Naive thymus-derived CD8-positive, alpha-beta T cell (primary cell): ENCODE measurements around the gene DNAH11. TPM values are rescaled to one million over a fixed set of nuclear protein-coding genes. Genes with fewer than 3 reads are reported as not detected.

Experiments
- ATAC-seq, 2 donors: fragments of 150-1000 bp; cut with Tn5 transposase in 1 of 2; sonication (Bioruptor Pico), chemical (Tn5 transposase) in 1 of 2; 1 replicate in 1 of 2; 2 replicates in 1 of 2; pipeline ENCODE4 v1.10.0; 2021; ENCODE audit warnings: mild to moderate bottlenecking in 2 of 2, moderate library complexity in 2 of 2
- POLR2A ChIA-PET: fragments of 350-600 bp; sonication (Branson Sonifier 250); formaldehyde crosslinking; loops from one replicate; lab custom pipeline; 2021; ENCODE audit warnings: antibody characterized with exemption; lab: Charles Lee
- DNase-seq, 10 donors: peaks; one replicate each; pipeline versions ENCODE4 v3.0.0 to v3.0.0-alpha.2; 2020 to 2022
- H3K27ac Mint-ChIP-seq, 10 donors: one replicate each; pipeline ENCODE4 v1.8.0; 2020 to 2022; ENCODE audit warnings: mild to moderate bottlenecking in 10 of 10, mixed read lengths in 10 of 10, moderate library complexity in 4 of 10, inconsistent platforms in 1 of 10
- H3K27me3 Mint-ChIP-seq, 5 donors: one replicate each; pipeline ENCODE4 v1.8.0; 2021 to 2022; ENCODE audit warnings: mixed read lengths in 5 of 5
- H3K36me3 Mint-ChIP-seq, 3 donors: one replicate each; pipeline ENCODE4 v1.8.0; 2020 to 2022; ENCODE audit warnings: mixed read lengths in 3 of 3, mild to moderate bottlenecking in 2 of 3, inconsistent platforms in 1 of 3
- H3K4me1 Mint-ChIP-seq, 4 donors: one replicate each; pipeline ENCODE4 v1.8.0; 2021 to 2022; ENCODE audit warnings: mixed read lengths in 4 of 4
- H3K4me3 Mint-ChIP-seq, 10 donors: one replicate each; pipeline ENCODE4 v1.8.0; 2020 to 2022; ENCODE audit warnings: mild to moderate bottlenecking in 10 of 10, mixed read lengths in 10 of 10, moderate library complexity in 6 of 10, inconsistent platforms in 1 of 10
- H3K9me3 Mint-ChIP-seq, 9 donors: one replicate each; pipeline ENCODE4 v1.8.0; 2020 to 2022; ENCODE audit warnings: mixed read lengths in 9 of 9, mild to moderate bottlenecking in 3 of 9, inconsistent platforms in 1 of 9, moderate library complexity in 1 of 9
- polyA plus RNA-seq, 3 donors: library from polyadenylated mRNA; unstranded; fragments of 300-500 nt; fragmentation: Illumina TruSeq; gene quantifications; one replicate each; pipeline ENCODE4 v1.2.3, GENCODE V29; 2021
- total RNA-seq, 8 experiments: library from RNA in 2 of 8; stranded (reverse) in 2 of 8; gene quantifications; one replicate each; pipeline ENCODE4 v1.2.3 and lab custom pipeline; 2021 to 2026

Gene DNAH11
- total and polyA plus RNA-seq, 5 experiments from 2014 or later = 0.19 to 0.44 (median 0.23) TPM; not detected in 2

DNA sequence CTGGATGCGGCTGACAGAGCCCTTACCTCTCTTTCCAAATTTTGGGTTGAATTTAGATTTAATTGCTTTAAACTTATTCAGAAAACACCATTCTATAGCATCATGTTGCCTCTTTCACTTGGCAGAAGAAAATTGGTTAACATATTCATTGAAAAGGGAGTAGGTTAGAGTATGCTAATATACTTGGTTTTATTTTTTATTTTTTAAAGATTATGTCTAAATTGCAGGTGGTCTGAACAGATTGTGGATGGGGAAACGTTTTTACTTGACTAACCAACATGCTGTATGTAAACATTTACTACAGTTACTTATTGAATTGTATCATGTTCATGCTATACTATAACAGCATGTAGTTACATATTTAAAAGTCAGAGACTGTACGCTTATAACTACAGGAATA is 65.6 kb downstream of the DNAH11 start:
- Mint-ChIP-seq H3K27ac (no peak overlapping the region), H3K4me1 (peaks cover 0 to 5% (median 0%) of the 10 kb centered on the region in 4 donors), H3K27me3 (peaks cover 7 to 24% (median 15%) of the 10 kb centered on the region in 5 donors), H3K36me3 (no peaks in the 10 kb centered on the region), H3K4me3 (no peak overlapping the region), H3K9me3 (no peaks in the 10 kb centered on the region)
- DNase-seq = no peak
- POLR2A ChIA-PET = no interaction called here
- ATAC-seq = no peak

DNA sequence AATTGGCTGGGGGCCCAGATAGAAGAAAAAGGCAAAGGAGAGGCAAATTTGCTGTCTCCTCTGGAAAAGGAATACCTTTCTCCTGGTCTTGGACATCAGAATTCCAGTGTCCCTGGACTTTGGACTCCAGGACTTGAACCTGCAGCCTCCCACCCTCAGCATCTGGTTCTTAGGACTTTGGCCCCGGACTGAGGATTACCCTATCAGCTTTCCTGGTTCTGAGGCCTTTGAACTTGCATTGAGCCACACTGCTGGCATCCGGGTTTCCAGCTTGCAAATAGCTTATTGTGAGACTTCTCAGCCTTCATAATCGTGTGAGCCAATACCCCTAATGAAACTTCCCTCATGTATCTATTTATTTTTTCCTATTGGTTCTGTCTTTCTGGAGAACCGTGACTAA is 68.3 kb downstream of the DNAH11 start:
- POLR2A ChIA-PET = no interaction called here
- ATAC-seq = no peak
- no peaks in the 10 kb centered on the region for H3K36me3 Mint-ChIP-seq

DNA sequence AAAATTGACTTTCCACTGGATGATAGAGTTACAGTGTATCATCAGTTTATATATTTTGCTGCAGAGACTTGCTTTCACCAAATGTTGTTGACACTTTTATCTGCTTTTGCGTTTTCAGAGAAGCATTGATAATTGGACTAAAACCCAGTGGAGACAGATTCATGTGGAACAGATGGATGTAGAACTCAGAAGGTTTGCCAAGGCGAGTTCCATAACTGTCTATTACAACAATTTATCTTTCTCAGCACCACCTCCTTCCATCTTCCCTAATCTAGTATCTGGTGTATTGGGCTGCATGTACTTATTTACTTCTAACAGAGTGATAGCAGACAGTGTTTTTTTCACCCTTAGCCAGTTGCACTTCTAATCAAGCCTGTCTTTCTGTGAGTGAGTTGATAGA is 73.3 kb downstream of the DNAH11 start:
- H3K36me3 Mint-ChIP-seq = no peaks in the 10 kb centered on the region
- no peak overlapping the region for H3K4me3 Mint-ChIP-seq
- no peak for DNase-seq
- H3K4me1 Mint-ChIP-seq = no peaks in the 10 kb centered on the region
- H3K27me3 Mint-ChIP-seq = peaks cover 3 to 14% (median 5%) of the 10 kb centered on the region in 5 donors
- peaks cover 0 to 2% (median 0%) of the 10 kb centered on the region in 9 donors for H3K9me3 Mint-ChIP-seq
- H3K27ac Mint-ChIP-seq = no peak overlapping the region
- ATAC-seq = no peak
- POLR2A ChIA-PET = no interaction called here

More for the DNA sequence above, 68.3 kb downstream of the DNAH11 start:
- Mint-ChIP-seq H3K4me3 (no peak overlapping the region), H3K9me3 (no peaks in the 10 kb centered on the region), H3K4me1 (no peaks in the 10 kb centered on the region), H3K27ac (no peak overlapping the region), H3K27me3 (peaks cover 5 to 24% (median 14%) of the 10 kb centered on the region in 5 donors)
- DNase-seq = no peak

DNA sequence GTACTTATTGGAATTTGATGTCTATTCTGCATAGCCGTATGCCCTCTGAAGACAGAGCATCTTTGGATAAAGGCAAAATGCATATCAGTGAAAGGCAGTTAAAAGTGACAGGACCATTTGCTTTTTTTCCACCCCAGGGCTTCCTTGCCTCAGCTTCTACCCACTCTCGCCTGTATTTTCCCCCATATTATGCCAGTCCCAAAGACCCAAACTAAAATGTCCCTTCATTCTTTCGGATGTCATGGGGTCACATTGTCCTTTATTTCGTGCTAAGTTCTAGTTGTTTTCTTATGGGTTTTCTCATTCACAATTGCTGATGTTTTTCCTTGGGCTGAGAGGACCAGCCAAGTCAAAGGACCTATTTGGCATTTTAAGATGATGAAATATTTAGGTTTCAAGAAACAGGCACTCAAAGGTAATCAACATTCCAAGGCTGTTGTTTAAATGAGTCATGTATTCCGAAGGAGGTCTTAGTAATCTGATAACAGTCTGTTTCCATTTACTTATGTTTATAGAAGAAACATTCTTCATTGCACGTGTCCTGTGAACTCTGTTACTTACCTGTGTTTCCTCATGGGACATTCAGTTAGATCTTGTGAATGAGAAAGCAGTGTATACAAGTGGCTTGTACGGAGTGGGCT is 74.1 kb downstream of the DNAH11 start:
- no peak for ATAC-seq
- Mint-ChIP-seq H3K4me1 (no peaks in the 10 kb centered on the region), H3K27me3 (peaks cover 3 to 13% (median 5%) of the 10 kb centered on the region in 5 donors), H3K27ac (peak overlapping the region in 1 of 10 donors; percentile 9), H3K4me3 (no peak overlapping the region), H3K9me3 (peaks cover 0 to 5% (median 0%) of the 10 kb centered on the region in 9 donors), H3K36me3 (no peaks in the 10 kb centered on the region)
- POLR2A ChIA-PET = no interaction called here
- DNase-seq = no peak

DNA sequence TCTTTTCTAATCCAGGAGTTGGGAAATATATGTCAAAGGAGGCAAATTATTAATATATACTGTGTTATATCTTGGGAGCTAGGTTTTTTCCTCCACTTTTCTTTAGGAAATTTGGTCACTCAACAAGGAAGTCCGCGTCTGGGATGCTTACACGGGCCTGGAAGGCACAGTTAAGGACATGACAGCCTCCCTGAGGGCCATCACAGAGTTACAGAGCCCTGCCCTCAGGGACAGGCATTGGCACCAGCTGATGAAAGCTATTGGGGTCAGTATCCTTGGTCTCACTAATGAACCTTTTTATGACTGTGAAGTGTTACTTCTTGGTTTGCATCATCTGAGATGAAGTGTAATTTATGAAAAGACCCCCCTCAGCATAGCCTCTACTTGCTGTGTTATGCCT is 74.7 kb downstream of the DNAH11 start:
- Mint-ChIP-seq H3K27ac (peak overlapping the region in 1 of 10 donors; percentile 9), H3K27me3 (peaks cover 3 to 13% (median 5%) of the 10 kb centered on the region in 5 donors), H3K9me3 (peaks cover 0 to 6% (median 0%) of the 10 kb centered on the region in 9 donors), H3K4me1 (no peaks in the 10 kb centered on the region), H3K36me3 (no peaks in the 10 kb centered on the region), H3K4me3 (no peak overlapping the region)
- no peak for ATAC-seq
- POLR2A ChIA-PET = no interaction called here
- no peak for DNase-seq

DNA sequence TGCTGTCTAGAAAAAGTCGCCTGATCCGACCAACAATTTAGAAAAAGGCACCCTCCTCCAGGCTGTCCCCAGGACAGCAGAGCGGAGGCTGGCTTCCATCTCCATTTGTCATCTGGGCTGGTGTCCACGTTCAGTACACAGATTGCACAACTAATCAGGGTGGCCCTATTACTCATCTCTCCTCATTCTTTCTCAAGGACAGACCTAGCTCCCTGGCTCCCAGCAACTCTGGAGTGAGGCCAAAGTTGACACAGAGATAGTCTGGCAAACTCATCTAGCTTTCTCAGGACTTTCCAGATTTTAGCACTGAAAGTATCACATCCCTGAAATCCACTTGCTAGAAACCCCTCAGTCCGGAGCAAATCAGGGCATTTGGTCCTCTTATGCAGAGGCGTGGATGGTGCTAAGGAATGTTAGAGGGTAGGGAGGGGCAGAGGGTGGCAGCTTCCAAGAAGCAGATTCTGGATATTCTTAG is 75.1 kb downstream of the DNAH11 start:
- no peak overlapping the region for H3K4me3 Mint-ChIP-seq
- POLR2A ChIA-PET = no interaction called here
- no peaks in the 10 kb centered on the region for H3K4me1 Mint-ChIP-seq
- peaks cover 0 to 6% (median 0%) of the 10 kb centered on the region in 9 donors for H3K9me3 Mint-ChIP-seq
- H3K27me3 Mint-ChIP-seq = peaks cover 3 to 13% (median 5%) of the 10 kb centered on the region in 5 donors
- no peak overlapping the region for H3K27ac Mint-ChIP-seq
- DNase-seq (no peak), ATAC-seq (no peak)
- H3K36me3 Mint-ChIP-seq = no peaks in the 10 kb centered on the region

DNA sequence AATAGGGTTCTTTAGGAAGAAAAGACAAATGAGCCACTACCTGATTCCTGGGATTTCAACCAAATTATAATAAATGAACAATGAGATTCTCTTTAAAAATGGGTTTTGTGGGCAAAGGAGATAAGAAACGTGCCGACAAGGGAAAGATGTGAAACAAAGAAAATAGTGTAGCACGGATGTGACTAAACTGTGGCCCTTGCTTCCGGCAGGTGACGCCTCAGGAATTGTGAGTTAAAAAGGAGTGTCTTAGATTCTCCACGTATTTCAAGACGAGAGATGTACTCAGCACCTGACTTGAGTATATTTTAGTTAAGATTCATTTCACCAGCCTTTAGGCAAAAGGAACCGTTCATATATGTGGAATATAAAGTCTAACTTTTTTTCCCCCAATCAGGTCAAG is 75.9 kb downstream of the DNAH11 start:
- Mint-ChIP-seq H3K27me3 (peaks cover 3 to 13% (median 5%) of the 10 kb centered on the region in 5 donors), H3K9me3 (peaks cover 0 to 6% (median 0%) of the 10 kb centered on the region in 9 donors), H3K4me3 (no peak overlapping the region), H3K27ac (peak overlapping the region in 1 of 10 donors; percentile 31), H3K4me1 (no peaks in the 10 kb centered on the region), H3K36me3 (no peaks in the 10 kb centered on the region)
- no peak for ATAC-seq
- POLR2A ChIA-PET = no interaction called here
- DNase-seq = no peak

DNA sequence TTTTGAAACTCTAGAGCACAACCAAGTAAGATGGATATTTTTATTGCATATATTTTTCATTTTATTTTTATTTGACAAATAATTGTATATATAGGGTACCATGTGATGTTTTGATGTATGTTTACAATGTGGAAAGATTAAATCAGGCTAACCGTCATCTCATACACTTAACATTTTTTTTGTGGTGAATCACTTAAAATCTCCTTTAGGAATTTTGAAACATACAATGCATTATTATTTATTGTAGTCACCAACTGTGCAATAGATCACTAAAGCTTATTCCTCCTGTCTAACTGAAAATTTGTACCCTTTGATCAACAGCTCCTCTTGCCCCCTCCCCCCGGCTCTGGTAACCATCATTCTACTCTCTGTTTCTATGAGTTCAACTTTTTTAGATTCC is 77.2 kb downstream of the DNAH11 start:
- H3K27ac Mint-ChIP-seq = no peak overlapping the region
- ATAC-seq = no peak

DNA sequence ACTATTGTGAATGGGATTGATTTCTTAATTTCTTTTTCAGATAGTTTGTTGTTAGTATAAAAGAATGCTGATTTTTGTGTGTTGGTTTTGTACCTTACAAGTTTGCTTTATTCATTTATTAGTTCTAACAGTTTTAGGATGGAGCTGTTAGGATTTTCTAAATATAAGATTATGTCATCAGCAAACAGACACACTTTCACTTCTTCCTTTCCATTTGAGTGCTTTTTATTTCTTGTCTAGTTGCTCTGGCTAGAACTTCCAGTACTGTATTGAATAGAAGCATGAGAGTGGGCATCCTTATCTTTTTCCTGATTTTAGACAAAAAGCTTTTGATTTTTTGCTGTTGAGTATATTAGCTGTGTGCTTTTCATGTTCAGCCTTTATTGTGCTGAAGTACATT is 81.5 kb downstream of the DNAH11 start:
- ATAC-seq (no peak), DNase-seq (no peak)
- H3K4me3 Mint-ChIP-seq = no peak overlapping the region
- peaks cover 0 to 2% (median 0%) of the 10 kb centered on the region in 3 donors for H3K36me3 Mint-ChIP-seq
- peaks cover 0 to under 1% (median 0%) of the 10 kb centered on the region in 5 donors for H3K27me3 Mint-ChIP-seq
- H3K27ac Mint-ChIP-seq = no peak overlapping the region
- POLR2A ChIA-PET = no interaction called here
- peaks cover 0 to 10% (median 4%) of the 10 kb centered on the region in 9 donors for H3K9me3 Mint-ChIP-seq
- H3K4me1 Mint-ChIP-seq = no peaks in the 10 kb centered on the region

More for the DNA sequence above, 77.2 kb downstream of the DNAH11 start:
- Mint-ChIP-seq H3K4me3 (no peak overlapping the region), H3K36me3 (no peaks in the 10 kb centered on the region), H3K9me3 (peaks cover 0 to 6% (median 0%) of the 10 kb centered on the region in 9 donors), H3K4me1 (no peaks in the 10 kb centered on the region), H3K27me3 (peaks cover 3 to 13% (median 5%) of the 10 kb centered on the region in 5 donors)
- POLR2A ChIA-PET = no interaction called here
- DNase-seq = no peak

DNA sequence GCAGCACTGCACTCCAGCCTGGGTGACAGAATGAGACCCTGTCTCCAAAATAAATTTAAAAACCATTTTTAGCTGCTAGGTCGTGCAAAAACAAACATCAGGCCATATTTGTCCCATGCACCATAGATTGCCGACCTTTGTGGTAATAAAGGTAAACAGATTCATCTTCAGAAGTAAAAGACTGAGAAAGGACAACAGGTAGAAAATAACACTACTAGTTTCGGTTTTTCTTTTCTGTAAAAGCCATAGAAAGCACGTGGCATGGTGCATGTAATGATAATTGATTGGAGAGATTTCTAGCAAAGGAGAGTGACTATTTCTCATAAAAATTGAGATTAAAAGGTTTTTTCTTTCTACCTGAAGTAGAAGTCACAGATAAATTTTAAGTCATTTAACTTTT is 93.9 kb downstream of the DNAH11 start:
- POLR2A ChIA-PET = no interaction called here
- no peak for ATAC-seq
- peaks cover 1 to 13% (median 10%) of the 10 kb centered on the region in 5 donors for H3K27me3 Mint-ChIP-seq

DNA sequence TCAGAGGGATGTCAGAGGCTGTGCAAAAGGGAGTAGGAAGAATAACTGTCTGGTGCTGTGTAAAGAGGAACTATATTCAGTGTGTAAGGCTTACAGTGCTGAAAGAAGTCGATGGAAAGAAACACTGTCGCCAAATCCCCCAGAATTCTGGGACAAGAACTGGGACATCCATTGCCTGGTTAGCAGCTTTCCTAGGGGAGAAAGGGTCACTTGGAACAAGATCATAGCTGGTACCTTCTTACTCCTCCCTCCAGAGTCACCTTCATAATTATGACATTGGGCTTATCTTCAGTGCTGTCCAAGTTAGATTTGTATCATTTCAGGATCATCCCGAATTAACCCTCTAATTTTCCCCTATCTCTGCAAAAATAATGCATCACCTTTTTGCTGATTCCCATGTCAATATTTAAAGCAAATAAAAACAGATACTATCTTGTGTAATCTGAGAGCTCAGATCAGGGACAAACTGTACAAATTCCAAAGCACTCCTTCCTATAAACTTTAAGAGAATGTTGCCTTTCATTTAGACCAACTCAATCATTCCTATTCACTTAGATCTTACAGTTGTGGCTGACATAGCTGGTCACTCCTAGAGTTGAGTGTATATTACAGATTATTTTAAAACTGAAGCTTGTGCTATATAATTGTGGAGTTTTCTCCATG is 96.5 kb downstream of the DNAH11 start:
- POLR2A ChIA-PET = no interaction called here
- ATAC-seq (no peak), DNase-seq (no peak)
- Mint-ChIP-seq H3K27ac (no peak overlapping the region), H3K9me3 (no peaks in the 10 kb centered on the region), H3K4me1 (peaks cover 0 to 5% (median 0%) of the 10 kb centered on the region in 4 donors), H3K36me3 (no peaks in the 10 kb centered on the region), H3K27me3 (peaks cover 3 to 24% (median 11%) of the 10 kb centered on the region in 5 donors), H3K4me3 (no peak overlapping the region)

More for the DNA sequence above, 93.9 kb downstream of the DNAH11 start:
- no peak overlapping the region for H3K4me3 Mint-ChIP-seq
- H3K9me3 Mint-ChIP-seq = peaks cover 0 to 12% (median 3%) of the 10 kb centered on the region in 9 donors
- no peak overlapping the region for H3K27ac Mint-ChIP-seq
- no peak for DNase-seq
- peaks cover 0 to 8% (median 2%) of the 10 kb centered on the region in 3 donors for H3K36me3 Mint-ChIP-seq
- peaks cover 0 to 5% (median 0%) of the 10 kb centered on the region in 4 donors for H3K4me1 Mint-ChIP-seq

DNA sequence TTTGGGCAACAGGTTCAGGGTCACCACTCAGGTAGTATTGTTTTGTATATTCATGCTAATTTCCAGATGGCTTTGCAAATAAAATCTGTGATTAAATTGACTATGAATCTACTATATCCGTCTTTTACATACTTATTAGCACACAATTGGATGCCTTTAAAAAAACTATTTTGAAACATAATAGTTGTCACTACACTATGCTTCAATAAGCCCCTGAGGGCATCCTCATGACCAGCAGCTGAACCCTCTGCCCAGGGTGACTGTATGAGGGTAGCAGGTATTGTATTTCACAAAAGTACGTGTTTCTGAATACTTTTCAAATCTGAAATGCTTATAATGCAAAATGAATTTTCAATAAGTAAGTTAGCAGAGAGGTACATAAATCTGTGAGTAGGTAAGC is 97.3 kb downstream of the DNAH11 start:
- Mint-ChIP-seq H3K4me1 (peaks cover 0 to 5% (median 0%) of the 10 kb centered on the region in 4 donors), H3K27me3 (peaks cover 5 to 24% (median 11%) of the 10 kb centered on the region in 5 donors), H3K27ac (no peak overlapping the region), H3K36me3 (no peaks in the 10 kb centered on the region), H3K9me3 (no peaks in the 10 kb centered on the region), H3K4me3 (no peak overlapping the region)
- ATAC-seq (no peak), DNase-seq (no peak)
- POLR2A ChIA-PET = no interaction called here

DNA sequence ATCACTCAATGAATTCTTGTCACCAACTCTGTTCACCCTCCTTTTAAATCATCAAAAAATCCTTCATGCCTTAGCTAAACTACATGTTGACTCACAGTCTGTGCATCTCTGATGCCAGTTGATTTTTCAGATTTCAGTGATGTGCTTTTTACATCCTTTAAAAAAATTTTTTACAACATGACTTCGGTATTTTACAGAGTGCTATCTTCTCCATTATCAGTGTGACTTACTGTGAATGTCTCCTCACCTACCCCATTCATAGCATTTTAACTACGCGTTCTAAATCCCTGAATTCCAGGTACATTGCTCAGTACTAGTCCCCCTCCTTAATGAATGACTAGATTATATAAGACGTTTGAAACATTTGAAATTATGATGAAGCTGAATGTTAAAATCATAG is 98.7 kb downstream of the DNAH11 start:
- Mint-ChIP-seq H3K27me3 (peaks cover 5 to 24% (median 14%) of the 10 kb centered on the region in 5 donors), H3K9me3 (peaks cover 0 to 5% (median 0%) of the 10 kb centered on the region in 9 donors), H3K36me3 (no peaks in the 10 kb centered on the region), H3K27ac (no peak overlapping the region), H3K4me1 (peaks cover 0 to 5% (median under 1%) of the 10 kb centered on the region in 4 donors), H3K4me3 (no peak overlapping the region)
- POLR2A ChIA-PET = no interaction called here
- ATAC-seq (no peak), DNase-seq (no peak)
